WTC11 (cell line): ENCODE results near the gene ZNF490. TPM values are rescaled to one million over a fixed set of nuclear protein-coding genes. Genes with fewer than 3 reads are reported as not detected.

Experiments used
- ATAC-seq: fragments of 200-7000 bp; cut with Tn5 transposase; 2 replicates; pipeline ENCODE4 v1.10.0; 2021; ENCODE audit warnings: mild to moderate bottlenecking, moderate library complexity
- CTCF ChIA-PET: fragments of 300-600 bp; sonication (Branson Sonifier 250); formaldehyde crosslinking; loops from one replicate; lab custom pipeline; 2021; ENCODE audit warnings: antibody characterized with exemption; lab: Charles Lee
- POLR2A ChIA-PET: fragments of 350-600 bp; sonication (Branson Sonifier 250); formaldehyde crosslinking; loops from one replicate; lab custom pipeline; 2021; ENCODE audit warnings: antibody characterized with exemption; lab: Charles Lee
- DNase-seq: peaks from one replicate; pipeline ENCODE4 v3.0.0; 2021; ENCODE audit warnings: low spot score
- H3K27ac Mint-ChIP-seq: 2 replicates; pipeline ENCODE4 v1.8.0; 2021; ENCODE audit warnings: mixed read lengths
- H3K27me3 Mint-ChIP-seq: 2 replicates; pipeline ENCODE4 v1.8.0; 2021; ENCODE audit warnings: low read depth, mild to moderate bottlenecking, moderate library complexity, mixed read lengths
- H3K36me3 Mint-ChIP-seq: 2 replicates; pipeline ENCODE4 v1.8.0; 2021; ENCODE audit warnings: mixed read lengths
- H3K4me1 Mint-ChIP-seq: 2 replicates; pipeline ENCODE4 v1.8.0; 2022; ENCODE audit warnings: mixed read lengths
- H3K4me3 Mint-ChIP-seq: 2 replicates; pipeline ENCODE4 v1.8.0; 2021; ENCODE audit warnings: mild to moderate bottlenecking, moderate library complexity, mixed read lengths
- H3K9me3 Mint-ChIP-seq: 2 replicates; pipeline ENCODE4 v1.8.0; 2021; ENCODE audit warnings: mixed read lengths
- ATF3 ChIP-seq: sonication (generic); formaldehyde crosslinking; conservative IDR thresholded peaks from 2 replicates; pipeline ENCODE4 v1.8.1; 2022; ENCODE audit warnings: mild to moderate bottlenecking, missing genetic modification reagents
- CBFB ChIP-seq: sonication (generic); formaldehyde crosslinking; IDR thresholded peaks from 2 replicates; pipeline ENCODE4 v1.8.1; 2022; ENCODE audit warnings: mild to moderate bottlenecking, low read depth, missing genetic modification reagents
- CDX4 ChIP-seq: fragments of 250-450 bp; sonication (Bioruptor Pico); IDR thresholded peaks from 2 replicates; pipeline ENCODE4 v1.9.0; 2021; ENCODE audit warnings: moderate library complexity, mild to moderate bottlenecking, inconsistent platforms, borderline replicate concordance
- CREB1 ChIP-seq: sonication (generic); formaldehyde crosslinking; IDR thresholded peaks from 2 replicates; pipeline ENCODE4 v1.8.0; 2023; ENCODE audit warnings: mild to moderate bottlenecking, missing genetic modification reagents
- CREM ChIP-seq: sonication (generic); formaldehyde crosslinking; IDR thresholded peaks from 2 replicates; pipeline ENCODE4 v1.8.1; 2022; ENCODE audit warnings: mild to moderate bottlenecking, missing genetic modification reagents, moderate library complexity
- EMX1 ChIP-seq: fragments of 250-450 bp; sonication (Bioruptor Pico); IDR thresholded peaks from 2 replicates; pipeline ENCODE4 v1.8.0; 2021; ENCODE audit warnings: mild to moderate bottlenecking
- FOXJ3 ChIP-seq: sonication (generic); formaldehyde crosslinking; IDR thresholded peaks from 2 replicates; pipeline ENCODE4 v1.9.0; 2021; ENCODE audit warnings: missing genetic modification reagents, mild to moderate bottlenecking, borderline replicate concordance
- FOXK1 ChIP-seq: sonication (generic); formaldehyde crosslinking; IDR thresholded peaks from 2 replicates; pipeline ENCODE4 v1.8.0; 2022; ENCODE audit warnings: mild to moderate bottlenecking, moderate library complexity, missing genetic modification reagents
- FOXP1 ChIP-seq: sonication (generic); formaldehyde crosslinking; IDR thresholded peaks from 2 replicates; pipeline ENCODE4 v1.8.0; 2022; ENCODE audit warnings: missing genetic modification reagents, mild to moderate bottlenecking, moderate library complexity, borderline replicate concordance
- FOXP4 ChIP-seq: sonication (generic); formaldehyde crosslinking; IDR thresholded peaks from 2 replicates; pipeline ENCODE4 v1.8.0; 2022; ENCODE audit warnings: mild to moderate bottlenecking, missing genetic modification reagents
- GRHL2 ChIP-seq: fragments of 250-450 bp; sonication (Bioruptor Pico); IDR thresholded peaks from 2 replicates; pipeline ENCODE4 v1.8.0; 2022; ENCODE audit warnings: mild to moderate bottlenecking, moderate library complexity; ENCODE audit not compliant: insufficient replicate concordance, severe bottlenecking
- HMGXB4 ChIP-seq: sonication (generic); formaldehyde crosslinking; IDR thresholded peaks from 2 replicates; pipeline ENCODE4 v1.8.1; 2023; ENCODE audit warnings: mild to moderate bottlenecking, moderate library complexity, missing genetic modification reagents
- IRF2 ChIP-seq: sonication (generic); formaldehyde crosslinking; IDR thresholded peaks from 2 replicates; pipeline ENCODE4 v1.8.0; 2022; ENCODE audit warnings: low read depth, missing genetic modification reagents, borderline replicate concordance
- MLX ChIP-seq: sonication (generic); formaldehyde crosslinking; IDR thresholded peaks from 2 replicates; pipeline ENCODE4 v1.8.1; 2023; ENCODE audit warnings: mild to moderate bottlenecking, missing genetic modification reagents, moderate library complexity
- NR3C1 ChIP-seq: sonication (generic); formaldehyde crosslinking; conservative IDR thresholded peaks from 2 replicates; pipeline ENCODE4 v1.8.1; 2023; ENCODE audit warnings: low read depth, mild to moderate bottlenecking, missing genetic modification reagents
- OVOL2 ChIP-seq: fragments of 250-450 bp; sonication (Bioruptor Pico); IDR thresholded peaks from 2 replicates; pipeline ENCODE4 v1.9.0; 2021; ENCODE audit warnings: mild to moderate bottlenecking, borderline replicate concordance
- PRRX2 ChIP-seq: fragments of 250-450 bp; sonication (Bioruptor Pico); IDR thresholded peaks from 2 replicates; pipeline ENCODE4 v1.8.0; 2021; ENCODE audit warnings: mild to moderate bottlenecking
- RELA ChIP-seq: sonication (generic); formaldehyde crosslinking; IDR thresholded peaks from 2 replicates; pipeline ENCODE4 v1.8.1; 2022; ENCODE audit warnings: missing genetic modification reagents, mild to moderate bottlenecking, borderline replicate concordance
- SMAD3 ChIP-seq: sonication (generic); formaldehyde crosslinking; IDR thresholded peaks from 2 replicates; pipeline ENCODE4 v1.8.0; 2022; ENCODE audit warnings: missing genetic modification reagents, mild to moderate bottlenecking, borderline replicate concordance
- SMAD4 ChIP-seq: sonication (generic); formaldehyde crosslinking; IDR thresholded peaks from 2 replicates; pipeline ENCODE4 v1.8.0; 2022; ENCODE audit warnings: mild to moderate bottlenecking, missing genetic modification reagents
- SP1 ChIP-seq: sonication (generic); formaldehyde crosslinking; conservative IDR thresholded peaks from 2 replicates; pipeline ENCODE4 v1.8.1; 2022; ENCODE audit warnings: missing genetic modification reagents
- TEAD1 ChIP-seq: sonication (generic); formaldehyde crosslinking; IDR thresholded peaks from 2 replicates; pipeline ENCODE4 v1.8.0; 2022; ENCODE audit warnings: mild to moderate bottlenecking, missing genetic modification reagents
- ZMAT4 ChIP-seq: fragments of 250-450 bp; sonication (Bioruptor Pico); IDR thresholded peaks from 2 replicates; pipeline ENCODE4 v1.9.0; 2021; ENCODE audit warnings: mild to moderate bottlenecking
- ZNF232 ChIP-seq: sonication (generic); formaldehyde crosslinking; IDR thresholded peaks from 2 replicates; pipeline ENCODE4 v1.8.0; 2022; ENCODE audit warnings: mild to moderate bottlenecking, missing genetic modification reagents
- ZNF416 ChIP-seq: fragments of 250-450 bp; sonication (Bioruptor Pico); IDR thresholded peaks from 2 replicates; pipeline ENCODE4 v1.9.0; 2021; ENCODE audit warnings: mild to moderate bottlenecking, inconsistent platforms
- ZNF423 ChIP-seq: fragments of 250-450 bp; sonication (Bioruptor Pico); IDR thresholded peaks from 2 replicates; pipeline ENCODE4 v2.1.2; 2022; ENCODE audit warnings: mild to moderate bottlenecking, moderate library complexity
- ZNF671 ChIP-seq: fragments of 250-450 bp; sonication (Bioruptor Pico); IDR thresholded peaks from 2 replicates; pipeline ENCODE4 v1.8.0; 2021; ENCODE audit warnings: mild to moderate bottlenecking
- total RNA-seq: library from RNA; stranded (reverse); gene quantifications from 3 replicates; pipeline ENCODE4 v1.2.3, GENCODE V29; 2021

Gene ZNF490
- total RNA-seq, 1 experiment from 2014 or later: 7.3 TPM

GRCh38 chr19:12652219-12652618 is 41.6 kb upstream of the ZNF490 start:
- no peak overlapping the region for H3K27ac Mint-ChIP-seq
- no peak for DNase-seq
- no peaks in the 10 kb centered on the region for H3K9me3 Mint-ChIP-seq
- CTCF ChIA-PET: interaction anchor here (0.6 to 1.1 kb wide), 2 partner anchors 12 to 19 kb away, joined by 3 read pairs; no protein-coding TSS in a partner anchor
- no peak for TF ChIP-seq MLX (CRISPR knock-in tag)
- TF ChIP-seq NR3C1 (CRISPR knock-in tag): no peak
- TF ChIP-seq FOXK1 (CRISPR knock-in tag): no peak
- TF ChIP-seq SMAD3: no peak
- no peak for TF ChIP-seq FOXP4 (CRISPR knock-in tag)
- TF ChIP-seq CREB1 (CRISPR knock-in tag): no peak
- TF ChIP-seq FOXJ3 (CRISPR knock-in tag): no peak
- no peak for TF ChIP-seq FOXP1 (CRISPR knock-in tag)
- no peak for TF ChIP-seq ZNF416
- TF ChIP-seq EMX1 (CRISPR knock-in tag): no peak
- H3K4me3 Mint-ChIP-seq: no peak overlapping the region
- H3K36me3 Mint-ChIP-seq: peaks cover 25% of the 10 kb centered on the region
- ATAC-seq: no peak
- peaks cover 2% of the 10 kb centered on the region for H3K27me3 Mint-ChIP-seq
- H3K4me1 Mint-ChIP-seq: peaks cover 10% of the 10 kb centered on the region
- POLR2A ChIA-PET: no interaction called here

GRCh38 chr19:12649941-12650340 is 39.3 kb upstream of the ZNF490 start:
- Mint-ChIP-seq H3K36me3 (peaks cover 9% of the 10 kb centered on the region), H3K4me3 (no peak overlapping the region), H3K27ac (no peak overlapping the region), H3K27me3 (peaks cover 11% of the 10 kb centered on the region), H3K4me1 (peaks cover 11% of the 10 kb centered on the region), H3K9me3 (no peaks in the 10 kb centered on the region)
- TF ChIP-seq CDX4 (CRISPR knock-in tag) (no peak), TEAD1 (no peak), CBFB (CRISPR knock-in tag) (no peak), ZNF423 (no peak), ATF3 (CRISPR knock-in tag) (no peak), ZMAT4 (CRISPR knock-in tag) (no peak), GRHL2 (no peak)
- ChIA-PET CTCF (interaction anchor here (1.5 to 3.3 kb wide), 2 partner anchors 10 to 11 kb away, joined by 3 to 17 read pairs; no protein-coding TSS in a partner anchor), POLR2A (no interaction called here)
- DNase-seq (no peak), ATAC-seq (no peak)

- TF ChIP-seq PRRX2 (CRISPR knock-in tag) (no peak), CREM (CRISPR knock-in tag) (no peak), FOXK1 (CRISPR knock-in tag) (peak; percentile 73), ZNF232 (CRISPR knock-in tag) (no peak), ZNF423 (peak; percentile 48; the same call in 1 of the 2 replicates), HMGXB4 (CRISPR knock-in tag) (peak; percentile 74), OVOL2 (CRISPR knock-in tag) (no peak), SP1 (CRISPR knock-in tag) (0 out of 2 replicates have a peak, but pooled peaks have one; percentile 22), RELA (CRISPR knock-in tag) (0 out of 2 replicates have a peak, but pooled peaks have one; percentile 34), FOXJ3 (CRISPR knock-in tag) (no peak), ZNF671 (CRISPR knock-in tag) (no peak), SMAD4 (CRISPR knock-in tag) (no peak), FOXP1 (CRISPR knock-in tag) (peak; percentile 33; the same call in 1 of the 2 replicates), IRF2 (no peak)
- ChIA-PET CTCF (interaction anchor here (1.0 to 3.3 kb wide), 15 partner anchors 9 to 404 kb away, joined by 3 to 23 read pairs (median 6); partner anchors contain the start of genes DHPS, MAN2B1, WDR83 and ZNF490), POLR2A (interaction anchor here (1.1 to 1.2 kb wide), 2 partner anchors 18 to 37 kb away, joined by 3 to 6 read pairs; partner anchors contain the start of genes MAN2B1, WDR83, ZNF490 and ZNF791)
- peaks cover 11% of the 10 kb centered on the region for H3K4me1 Mint-ChIP-seq
- H3K9me3 Mint-ChIP-seq: no peaks in the 10 kb centered on the region
- peaks cover 11% of the 10 kb centered on the region for H3K27me3 Mint-ChIP-seq
- DNase-seq: peak; percentile 75
- ATAC-seq: peak; percentile 29
- H3K4me3 Mint-ChIP-seq: peak overlapping the region; percentile 76
- peaks cover 6% of the 10 kb centered on the region for H3K36me3 Mint-ChIP-seq
- H3K27ac Mint-ChIP-seq: peak overlapping the region; percentile 64
Measured at GRCh38 chr19:12648088-12648487, 37.5 kb upstream of the ZNF490 start.
